ENCODE measurements around the gene TBCEL. TPM values are rescaled to one million over a fixed set of nuclear protein-coding genes. Genes with fewer than 3 reads are reported as not detected.

TBCEL gene
- total and polyA plus RNA-seq, 4 donors: 6.7 to 41.3 (median 17.4) TPM

- Histone ChIP-seq H3K36me3 (ENCODE audit: control insufficient read depth in 4 of 4, insufficient read depth in 3 of 4, low read depth in 1 of 4, low read length in 3 of 4) (no peaks in the 10 kb centered on the region), H3K4me1 (ENCODE audit: control insufficient read depth in 4 of 4, insufficient read depth in 4 of 4, low read length in 3 of 4) (peaks cover 3 to 36% (median 14%) of the 10 kb centered on the region in 4 donors), H3K27ac (ENCODE audit: low read depth in 1 of 2, low read length in 2 of 2) (no peak overlapping the region), H3K9ac (ENCODE audit: low read depth in 1 of 2, low read length in 2 of 2) (no peak overlapping the region), H3K4me3 (ENCODE audit: low read depth in 1 of 3, low read length in 3 of 3) (no peak overlapping the region), H3K9me3 (ENCODE audit: control insufficient read depth in 4 of 4, low read length in 3 of 4) (no peaks in the 10 kb centered on the region), H3K27me3 (ENCODE audit: control insufficient read depth in 4 of 4, insufficient read depth in 4 of 4, low read length in 3 of 4) (no peaks in the 10 kb centered on the region)
- no peak for DNase-seq (ENCODE audit: low spot score)
- TF ChIP-seq RAD21 (IDR thresholded peaks at IDR 0.05): no peak
- TF ChIP-seq HNF4G (IDR thresholded peaks at IDR 0.05): no peak
- no peak for TF ChIP-seq GABPA (IDR thresholded peaks at IDR 0.05 in 1 of 2, conservative IDR thresholded peaks at IDR 0.05 in 1 of 2)
- TF ChIP-seq SP1 (IDR thresholded peaks at IDR 0.05): no peak
- no peak for TF ChIP-seq REST (IDR thresholded peaks at IDR 0.05)
- no peak for TF ChIP-seq TAF1 (conservative IDR thresholded peaks at IDR 0.05)
- no peak for TF ChIP-seq EGR1 (IDR thresholded peaks at IDR 0.05; ENCODE audit: low read depth in 2 of 2)
- no peak for TF ChIP-seq RXRA (IDR thresholded peaks at IDR 0.05)
- no peak for TF ChIP-seq YY1 (IDR thresholded peaks at IDR 0.05)
- TF ChIP-seq FOXA1 (IDR thresholded peaks at IDR 0.05): no peak
- TF ChIP-seq FOXA2 (IDR thresholded peaks at IDR 0.05): no peak
- TF ChIP-seq JUND (IDR thresholded peaks at IDR 0.05): no peak
- TF ChIP-seq, protein P1, sequence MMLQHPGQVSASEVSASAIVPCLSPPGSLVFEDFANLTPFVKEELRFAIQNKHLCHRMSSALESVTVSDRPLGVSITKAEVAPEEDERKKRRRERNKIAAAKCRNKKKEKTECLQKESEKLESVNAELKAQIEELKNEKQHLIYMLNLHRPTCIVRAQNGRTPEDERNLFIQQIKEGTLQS (IDR thresholded peaks at IDR 0.05): no peak
- 96% methylated on average over 3 of the region's 3 CpGs for WGBS
These were observed 16.7 kb downstream of the TBCEL start for GRCh38 chr11:121040614-121041002.

GRCh38 chr11:121041072-121041471 lies 17.2 kb downstream of the TBCEL start:
- Histone ChIP-seq H3K9ac (ENCODE audit: low read depth in 1 of 2, low read length in 2 of 2) (no peak overlapping the region), H3K27ac (ENCODE audit: low read depth in 1 of 2, low read length in 2 of 2) (no peak overlapping the region), H3K4me3 (ENCODE audit: low read depth in 1 of 3, low read length in 3 of 3) (no peak overlapping the region), H3K36me3 (ENCODE audit: control insufficient read depth in 4 of 4, insufficient read depth in 3 of 4, low read depth in 1 of 4, low read length in 3 of 4) (no peaks in the 10 kb centered on the region), H3K27me3 (ENCODE audit: control insufficient read depth in 4 of 4, insufficient read depth in 4 of 4, low read length in 3 of 4) (no peaks in the 10 kb centered on the region), H3K4me1 (ENCODE audit: control insufficient read depth in 4 of 4, insufficient read depth in 4 of 4, low read length in 3 of 4) (peaks cover 3 to 32% (median 11%) of the 10 kb centered on the region in 4 donors), H3K9me3 (ENCODE audit: control insufficient read depth in 4 of 4, low read length in 3 of 4) (no peaks in the 10 kb centered on the region)
- DNase-seq (ENCODE audit: low spot score): no peak
- peak; percentile 76 for TF ChIP-seq SP1 (IDR thresholded peaks at IDR 0.05)
- TF ChIP-seq RXRA (IDR thresholded peaks at IDR 0.05): peak; percentile 36 to 68
- no peak for TF ChIP-seq ZBTB33 (IDR thresholded peaks at IDR 0.05)
- no peak for TF ChIP-seq RAD21 (IDR thresholded peaks at IDR 0.05)
- no peak for TF ChIP-seq CTCF (IDR thresholded peaks at IDR 0.05; ENCODE audit: low read depth, low read length, missing input control)
- TF ChIP-seq GABPA (IDR thresholded peaks at IDR 0.05 in 1 of 2, conservative IDR thresholded peaks at IDR 0.05 in 1 of 2): no peak
- peak; percentile 16 to 22 for TF ChIP-seq HNF4A (conservative IDR thresholded peaks at IDR 0.05)
- 72% methylated on average over 5 of the region's 5 CpGs for WGBS

All from liver (tissue), 9 donors.